Natural killer cell (primary cell): ENCODE measurements around the gene MEN1. TPM values are rescaled to one million over a fixed set of nuclear protein-coding genes. Genes with fewer than 3 reads are reported as not detected.

Experiments used
- ATAC-seq, 3 donors: fragments of 150-1000 bp in 2 of 3; fragments of 200-7000 bp in 1 of 3; cut with Tn5 transposase; 1 replicate in 1 of 3; 2 replicates in 2 of 3; pipeline ENCODE4 v1.10.0; 2021; ENCODE audit warnings: mild to moderate bottlenecking in 2 of 3, moderate library complexity in 2 of 3
- DNase-seq, 2 donors: peaks; one replicate each; pipeline versions ENCODE4 v3.0.0 to v3.0.0-alpha.2; 2013 to 2021; ENCODE audit warnings: mixed read lengths in 1 of 2
- H3K27ac ChIP-seq: one replicate; pipeline ENCODE4 v1.5.1; 2013; ENCODE audit warnings: mild to moderate bottlenecking, low read length
- H3K27me3 ChIP-seq: one replicate; pipeline ENCODE4 v1.6.1; 2013; ENCODE audit warnings: low read length; ENCODE audit not compliant: control insufficient read depth, insufficient read depth
- H3K36me3 ChIP-seq: one replicate; pipeline ENCODE4 v1.6.1; 2013; ENCODE audit warnings: low read length; ENCODE audit not compliant: control insufficient read depth, insufficient read depth
- H3K4me1 ChIP-seq: one replicate; pipeline ENCODE4 v1.6.1; 2013; ENCODE audit warnings: low read length; ENCODE audit not compliant: control insufficient read depth, insufficient read depth
- H3K4me3 ChIP-seq: one replicate; pipeline ENCODE4 v1.5.1; 2013; ENCODE audit warnings: low read length
- H3K9me3 ChIP-seq: one replicate; pipeline ENCODE4 v1.6.1; 2013; ENCODE audit warnings: low read length; ENCODE audit not compliant: control insufficient read depth, insufficient read depth
- H3K27ac Mint-ChIP-seq, 2 donors: one replicate each; pipeline ENCODE4 v1.8.0; 2022; ENCODE audit warnings: mild to moderate bottlenecking in 2 of 2, mixed read lengths in 2 of 2, moderate library complexity in 1 of 2
- H3K27me3 Mint-ChIP-seq, 2 donors: one replicate each; pipeline ENCODE4 v1.8.0; 2022; ENCODE audit warnings: low read depth in 2 of 2, mixed read lengths in 2 of 2
- H3K36me3 Mint-ChIP-seq: one replicate; pipeline ENCODE4 v1.8.0; 2022; ENCODE audit warnings: mixed read lengths
- H3K4me1 Mint-ChIP-seq, 2 donors: one replicate each; pipeline ENCODE4 v1.8.0; 2022; ENCODE audit warnings: mixed read lengths in 2 of 2
- H3K4me3 Mint-ChIP-seq: one replicate; pipeline ENCODE4 v1.8.0; 2022; ENCODE audit warnings: mild to moderate bottlenecking, moderate library complexity, mixed read lengths
- H3K9me3 Mint-ChIP-seq, 2 donors: one replicate each; pipeline ENCODE4 v1.8.0; 2022; ENCODE audit warnings: mixed read lengths in 2 of 2
- CTCF ChIP-seq: fragments of 200-600 bp; IDR thresholded peaks from one replicate; pipeline ENCODE4 v1.8.0; 2022; ENCODE audit warnings: antibody characterized with exemption
- WGBS: methylation state at CpG from one replicate; pipeline ENCODE4 v1.1.7; 2013; ENCODE audit warnings: missing lambda C conversion rate; ENCODE audit not compliant: insufficient coverage; 5-methylcytosine and 5-hydroxymethylcytosine counted together
- intact Hi-C: fragments of 100-400 bp; cut with micrococcal nuclease; formaldehyde crosslinking; loops from one replicate; pipeline ENCODE4 v1.14.2; 2022
- total RNA-seq, 4 donors: library from RNA; stranded (reverse); fragments of 120-200 nt in 1 of 4; gene quantifications; one replicate each; pipeline versions ENCODE4 v1.2.3 to v1.2.4, GENCODE V29; 2013 to 2022

Gene MEN1
- total RNA-seq, 3 donors from 2014 or later (not counting 1 experiment from before 2014, with no cell fraction given), result 29.3 to 42.2 (median 32.2) TPM

- no peaks in the 10 kb centered on the region for H3K9me3 ChIP-seq
- no peaks in the 10 kb centered on the region for H3K27me3 ChIP-seq
- 95% methylated on average over 23 of the region's 26 CpGs for WGBS
- TF ChIP-seq CTCF, result no peak
- H3K4me1 ChIP-seq, result peaks cover 43% of the 10 kb centered on the region
- DNase-seq (no peak), ATAC-seq (no peak)
- no peak overlapping the region for H3K27ac ChIP-seq
- peaks cover 24% of the 10 kb centered on the region for H3K36me3 ChIP-seq
- no peak overlapping the region for H3K4me3 ChIP-seq
- Mint-ChIP-seq H3K27me3 (no peaks in the 10 kb centered on the region), H3K9me3 (no peaks in the 10 kb centered on the region), H3K36me3 (no peaks in the 10 kb centered on the region), H3K4me3 (no peak overlapping the region), H3K27ac (no peak overlapping the region), H3K4me1 (peaks cover 15 to 25% of the 10 kb centered on the region in 2 donors)
- intact Hi-C loops, result no loop called here
Measured at GRCh38 chr11:64754124-64754918, 56.0 kb downstream of the MEN1 start.

Other genes with a start within 250 kb of the MEN1 start
- gene SLC22A12, start 219.3 kb downstream of the MEN1 start, total RNA-seq, result not detected
- gene NRXN2, start 87.4 kb downstream of the MEN1 start, total RNA-seq, result 1 to 10 TPM; 2.9 to 9.6 (median 7.7) TPM
- gene RASGRP2, start 66.4 kb downstream of the MEN1 start, total RNA-seq, result 100 to 1,000 TPM; 371 to 417 (median 394) TPM
- 1 to 10 TPM; 4.1 to 8.4 (median 6.1) TPM for gene PYGM, start 50.6 kb downstream of the MEN1 start, total RNA-seq
- gene SF1, start 32.0 kb downstream of the MEN1 start, total RNA-seq, result 100 to 1,000 TPM; 841 to 864 (median 845) TPM
- gene MAP4K2, start 7.3 kb downstream of the MEN1 start, total RNA-seq, result 10 to 100 TPM; 38.3 to 40.6 (median 38.7) TPM
- gene CDC42BPG, start 34.1 kb upstream of the MEN1 start, total RNA-seq, result 10 to 100 TPM in 2 of 3 donors, 1 to 10 TPM in 1; 8.2 to 12.7 (median 10.7) TPM
- gene EHD1, start 68.1 kb upstream of the MEN1 start, total RNA-seq, result 100 to 1,000 TPM; 218 to 246 (median 225) TPM
- 100 to 1,000 TPM; 165 to 321 (median 259) TPM for gene ATG2A, start 106.7 kb upstream of the MEN1 start, total RNA-seq
- gene PPP2R5B, start 114.1 kb upstream of the MEN1 start, total RNA-seq, result 10 to 100 TPM; 27.8 to 31.5 (median 28.5) TPM
- not detected for gene GPHA2, start 125.3 kb upstream of the MEN1 start, total RNA-seq
- gene MAJIN, start 161.6 kb upstream of the MEN1 start, total RNA-seq, result not detected
- under 1 TPM in 1 of 3 donors, not detected in 2; 0.30 TPM for gene BATF2, start 186.4 kb upstream of the MEN1 start, total RNA-seq
- gene ARL2, start 203.6 kb upstream of the MEN1 start, total RNA-seq, result 10 to 100 TPM; 19.9 to 20.5 (median 20.2) TPM
- 10 to 100 TPM; 16.9 to 28.1 (median 27.1) TPM for gene SNX15, start 216.9 kb upstream of the MEN1 start, total RNA-seq
- 1 to 10 TPM; 2.0 to 3.5 (median 2.8) TPM for gene SAC3D1, start 230.7 kb upstream of the MEN1 start, total RNA-seq
- 10 to 100 TPM; 41.6 to 54.1 (median 46.0) TPM for gene NAALADL1, start 248.0 kb upstream of the MEN1 start, total RNA-seq